CD4-positive, alpha-beta T cell treated with Interleukin-12 subunit alpha and Interleukin-12 subunit beta, for 1 hour (primary cell): ENCODE results near the gene RTL1.

Source experiments
- DNase-seq: peaks from one replicate; pipeline ENCODE4 v3.0.0-alpha.2; 2020

The RTL1 gene

DNA sequence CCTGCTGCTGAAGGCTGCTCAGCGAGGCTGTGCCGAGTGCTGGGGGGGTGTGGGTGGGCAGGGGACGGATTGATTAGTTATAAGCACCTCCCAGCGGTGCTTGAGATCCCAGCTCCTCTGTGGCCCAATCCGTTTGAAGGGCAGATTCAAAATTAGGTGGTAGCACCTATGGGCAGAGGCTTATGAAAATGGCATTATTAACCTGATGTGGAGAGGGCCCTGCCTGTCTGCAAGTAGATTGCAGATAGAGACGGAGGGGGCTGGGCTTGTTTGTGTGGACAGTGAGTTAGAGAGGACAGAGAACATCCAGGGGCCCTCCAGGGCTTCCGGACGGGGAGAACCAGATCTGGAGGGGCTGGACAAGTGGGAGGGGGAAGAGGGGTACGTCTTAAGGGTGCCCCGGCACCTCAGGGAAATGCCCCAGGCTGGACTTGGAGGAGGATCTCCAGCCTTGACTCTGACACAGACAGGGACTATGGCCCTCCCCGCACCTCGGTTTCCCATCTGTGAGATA, at the start of gene RTL1:
TSS of gene RTL1 (minus strand) at position 51 of the 514 bp plus-strand sequence. CDS start 18,934 bp downstream, outside the sequence.
- no peak for DNase-seq

GRCh38 chr14:100950024-100950423, 46.5 kb upstream of the RTL1 start:
- DNase-seq, result no peak

GRCh38 chr14:100944052-100944451, 40.5 kb upstream of the RTL1 start:
- DNase-seq, result no peak

GRCh38 chr14:100930270-100930669, 26.7 kb upstream of the RTL1 start:
- no peak for DNase-seq

- DNase-seq, result no peak
Measured at GRCh38 chr14:100915560-100915959, 12.0 kb upstream of the RTL1 start.

GRCh38 chr14:100914597-100915021, 11.1 kb upstream of the RTL1 start:
- no peak for DNase-seq

GRCh38 chr14:100911665-100912316, 8.3 kb upstream of the RTL1 start:
- no peak for DNase-seq

- DNase-seq, result no peak
Measured at GRCh38 chr14:100910888-100911664, 7.6 kb upstream of the RTL1 start.

GRCh38 chr14:100909439-100909838, 5.9 kb upstream of the RTL1 start:
- no peak for DNase-seq

DNA sequence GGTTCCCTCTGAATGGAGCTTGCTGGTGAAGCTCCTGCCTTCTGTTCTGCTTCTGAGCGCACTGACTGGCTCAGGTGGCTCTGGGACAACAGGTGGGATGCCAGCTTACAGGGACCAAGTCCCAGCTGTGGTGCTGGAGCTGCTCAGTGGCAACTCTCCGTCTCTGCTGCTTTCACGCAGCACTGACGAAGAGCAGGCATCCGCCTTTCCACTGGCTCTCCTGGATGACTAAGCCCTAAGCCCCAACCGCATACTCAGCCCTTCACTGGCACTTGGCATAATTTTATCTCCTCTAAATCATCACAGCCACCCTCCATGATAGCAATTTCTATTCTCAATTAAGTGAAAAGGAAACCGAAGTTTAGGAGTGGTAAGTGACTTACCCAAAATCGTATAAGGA, 3.7 kb upstream of the RTL1 start:
- DNase-seq, result no peak

DNA sequence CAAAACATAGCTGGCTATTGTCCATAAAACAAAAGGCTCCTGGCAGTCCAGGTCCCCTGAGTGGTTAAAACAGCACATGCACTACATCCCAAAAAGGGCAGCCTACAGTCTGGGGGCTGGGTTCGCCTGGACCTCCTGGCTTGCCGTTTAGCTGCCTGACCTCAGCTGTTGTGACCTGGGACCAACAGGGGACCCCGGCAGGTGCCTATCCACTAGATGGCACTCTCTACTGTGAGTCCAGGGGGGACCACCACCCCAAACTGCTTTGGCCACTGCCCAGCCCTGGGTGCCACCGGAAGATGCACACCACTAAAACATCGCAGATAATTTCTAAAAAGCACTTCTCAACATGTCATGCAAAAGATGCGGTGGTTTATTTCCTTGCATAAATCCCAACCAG, 2.9 kb upstream of the RTL1 start:
- DNase-seq, result no peak

- no peak for DNase-seq
Measured at GRCh38 chr14:100905166-100905565, 1.6 kb upstream of the RTL1 start.

DNA sequence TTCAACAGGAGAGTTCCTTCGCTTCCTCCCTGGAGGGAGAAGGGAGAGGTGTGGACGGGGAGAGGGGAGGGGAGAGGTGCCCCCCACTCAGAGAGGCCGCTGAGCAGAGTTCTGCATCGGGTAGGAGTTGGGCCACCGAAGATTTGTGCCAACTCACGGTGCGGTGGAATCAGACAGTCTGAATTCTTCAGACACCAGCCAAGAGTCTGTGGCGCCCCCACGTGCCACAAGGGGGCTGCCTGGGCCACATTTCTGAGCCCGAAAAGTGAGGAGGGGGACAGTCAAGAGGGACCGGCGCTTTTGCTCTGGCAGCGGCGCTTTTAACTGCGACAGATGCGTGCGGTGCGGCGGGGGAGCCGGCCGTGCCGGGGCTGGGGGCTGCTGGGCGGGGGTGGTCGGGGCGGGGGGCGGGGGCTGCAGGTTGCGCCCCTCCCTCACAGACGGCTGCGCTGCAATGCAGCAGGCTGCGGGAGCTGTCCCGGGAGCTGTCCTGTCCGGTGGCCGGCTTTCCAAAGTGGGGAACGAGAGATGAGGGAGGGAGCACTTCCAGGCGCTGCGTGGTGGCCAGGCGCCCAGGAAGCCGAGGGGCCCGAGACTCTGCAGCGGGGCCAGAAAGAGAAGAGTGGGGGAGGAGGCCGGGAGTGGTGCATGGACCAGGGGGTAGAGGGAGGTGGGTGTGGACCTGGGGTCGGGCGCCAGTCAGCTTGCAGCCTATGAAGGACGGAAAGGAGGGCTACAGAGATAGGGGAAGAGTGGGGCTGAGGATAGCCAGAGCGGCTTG, 975 bp upstream of the RTL1 start:
- no peak for DNase-seq

GRCh38 chr14:100903134-100903468, 421 bp downstream of the RTL1 start:
- no peak for DNase-seq

- no peak for DNase-seq
Measured at GRCh38 chr14:100902295-100903133, 1.0 kb downstream of the RTL1 start.

- no peak for DNase-seq
Measured at GRCh38 chr14:100901391-100902183, 1.9 kb downstream of the RTL1 start.

- no peak for DNase-seq
Measured at GRCh38 chr14:100900837-100901390, 2.6 kb downstream of the RTL1 start.

DNA sequence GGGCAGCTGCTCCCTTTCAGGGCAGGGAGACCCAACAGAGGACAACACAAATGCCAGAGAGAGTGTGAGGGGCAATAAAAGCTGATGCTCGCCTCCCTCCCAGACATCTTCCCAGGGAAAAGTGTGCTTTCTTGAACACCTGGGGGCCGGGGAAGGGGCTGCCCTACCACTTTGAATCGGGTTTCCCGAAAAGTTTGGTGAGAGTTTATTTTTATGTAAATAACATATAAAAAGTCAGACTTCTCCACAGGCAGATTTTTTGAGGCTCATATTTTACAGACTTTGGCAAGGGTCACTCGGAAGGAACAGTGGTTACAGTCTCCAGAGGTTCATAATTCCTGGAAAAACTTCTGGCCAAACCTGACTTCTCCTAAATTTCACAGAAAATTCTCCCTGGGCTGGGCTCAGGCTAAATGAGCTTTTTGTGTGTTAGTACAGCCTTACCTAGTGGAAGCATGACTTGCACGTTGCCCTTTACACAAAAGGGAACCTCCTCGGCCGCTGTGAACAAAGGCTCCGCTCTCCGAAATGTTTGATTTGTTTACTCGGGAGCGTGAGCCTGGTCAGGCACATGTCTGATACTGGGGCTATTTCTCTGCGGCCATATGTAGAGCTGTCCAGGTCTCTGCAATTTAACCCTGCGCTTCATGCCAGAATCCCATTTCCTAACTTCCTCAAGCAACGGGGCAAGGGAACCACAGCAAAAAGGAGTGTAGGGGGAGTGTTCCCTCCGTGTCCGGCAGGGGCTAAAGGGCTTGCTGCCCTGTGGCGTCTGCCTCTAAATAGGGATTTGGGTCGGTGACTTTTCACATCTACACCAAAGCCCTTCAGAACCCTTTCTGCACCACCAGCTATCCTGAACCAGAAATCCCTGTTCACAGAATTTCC, 3.4 kb downstream of the RTL1 start:
- no peak for DNase-seq

DNA sequence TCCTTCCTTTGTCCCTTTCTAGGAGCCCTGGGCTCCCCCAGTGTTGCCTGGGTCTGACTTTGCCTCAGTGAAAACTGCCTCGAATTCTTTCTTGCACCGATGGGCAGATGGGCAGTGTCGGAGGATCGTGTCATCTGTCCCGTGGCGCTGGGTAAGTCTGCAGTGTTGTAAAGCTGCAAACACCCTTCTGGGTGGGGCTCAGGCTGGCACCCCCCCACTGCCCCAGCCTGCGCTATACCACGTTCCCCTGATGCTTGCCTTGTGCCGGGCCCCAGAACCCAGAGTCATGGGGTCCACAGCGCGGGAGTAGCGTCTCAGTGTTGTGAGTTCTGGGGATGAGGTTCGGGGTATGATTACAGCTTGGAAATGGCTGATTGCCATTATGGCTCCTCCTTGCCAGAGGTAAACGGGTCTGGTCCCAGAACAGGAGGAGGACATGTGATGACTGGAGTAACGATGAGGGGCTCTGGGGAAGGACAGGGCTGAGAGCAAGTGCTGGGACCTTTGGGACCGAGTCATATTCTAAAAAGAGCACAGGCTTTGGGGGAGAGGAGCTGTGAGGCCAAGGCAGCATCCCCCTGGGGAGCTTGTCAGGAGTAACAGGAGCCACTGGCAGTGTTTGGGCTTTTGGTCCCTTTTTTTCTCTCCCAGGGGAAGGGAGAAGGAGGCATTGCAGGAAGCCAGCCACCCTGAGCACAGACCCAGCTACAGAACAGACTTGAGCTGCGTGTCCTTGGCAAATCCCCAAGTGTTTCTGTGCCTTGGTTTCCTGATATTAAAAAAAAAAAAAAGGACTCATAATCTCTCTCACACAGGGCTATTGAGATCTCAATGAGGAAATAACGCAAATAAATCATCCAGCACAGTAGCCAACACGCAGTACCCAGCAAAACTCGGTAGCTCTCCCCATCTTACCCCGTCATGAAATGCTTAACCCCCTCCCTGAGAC, 4.3 kb downstream of the RTL1 start:
- no peak for DNase-seq
